ENCODE measurements around the gene IGF1R.

Gene IGF1R

GRCh38 chr15:98812716-98813446 is 164.5 kb downstream of the IGF1R start:
- no peak overlapping the region for H3K4me3 ChIP-seq (ENCODE audit: low read depth, low read length)
- DNase-seq (ENCODE audit: low read depth, low spot score) = no peak
- in situ Hi-C loops (cut with HindIII; ENCODE audit: low sequenced_read_pairs) = no loop called here
- no peak for TF ChIP-seq CTCF (IDR thresholded peaks at IDR 0.05; ENCODE audit: low read depth, low read length)

- H3K4me3 ChIP-seq (ENCODE audit: low read depth, low read length) = no peak overlapping the region
- no peak for TF ChIP-seq CTCF (IDR thresholded peaks at IDR 0.05; ENCODE audit: low read depth, low read length)
- in situ Hi-C loops (cut with HindIII; ENCODE audit: low sequenced_read_pairs) = no loop called here
- no peak for DNase-seq (ENCODE audit: low read depth, low spot score)
Measured at GRCh38 chr15:98813951-98814350, 165.6 kb downstream of the IGF1R start.

- in situ Hi-C loops (cut with HindIII; ENCODE audit: low sequenced_read_pairs) = no loop called here
- no peak for DNase-seq (ENCODE audit: low read depth, low spot score)
Measured at GRCh38 chr15:98815207-98815606, 166.9 kb downstream of the IGF1R start.

GRCh38 chr15:98817745-98818144 is 169.4 kb downstream of the IGF1R start:
- in situ Hi-C loops (cut with HindIII; ENCODE audit: low sequenced_read_pairs) = no loop called here
- no peak for TF ChIP-seq CTCF (IDR thresholded peaks at IDR 0.05; ENCODE audit: low read depth, low read length)
- no peak overlapping the region for H3K4me3 ChIP-seq (ENCODE audit: low read depth, low read length)
- DNase-seq (ENCODE audit: low read depth, low spot score) = no peak

More at GRCh38 chr15:98815207-98815606, 166.9 kb downstream of the IGF1R start:
- TF ChIP-seq CTCF (IDR thresholded peaks at IDR 0.05; ENCODE audit: low read depth, low read length) = no peak
- H3K4me3 ChIP-seq (ENCODE audit: low read depth, low read length) = no peak overlapping the region

GRCh38 chr15:98823012-98823458 is 174.7 kb downstream of the IGF1R start:
- TF ChIP-seq CTCF (IDR thresholded peaks at IDR 0.05; ENCODE audit: low read depth, low read length) = no peak
- in situ Hi-C loops (cut with HindIII; ENCODE audit: low sequenced_read_pairs) = no loop called here
- H3K4me3 ChIP-seq (ENCODE audit: low read depth, low read length) = peak overlapping the region; percentile 14
- peak; percentile 92 for DNase-seq (ENCODE audit: low read depth, low spot score)

GRCh38 chr15:98823616-98824015 is 175.3 kb downstream of the IGF1R start:
- in situ Hi-C loops (cut with HindIII; ENCODE audit: low sequenced_read_pairs) = no loop called here
- no peak for DNase-seq (ENCODE audit: low read depth, low spot score)
- H3K4me3 ChIP-seq (ENCODE audit: low read depth, low read length) = no peak overlapping the region
- no peak for TF ChIP-seq CTCF (IDR thresholded peaks at IDR 0.05; ENCODE audit: low read depth, low read length)
